Neural progenitor cell (in vitro differentiated cells): Measurements from ENCODE around the gene KPTN. TPM values are rescaled to one million over a fixed set of nuclear protein-coding genes. Genes with fewer than 3 reads are reported as not detected.
A peak's percentile ranks its signal among the peaks of the same experiment; 100 is the strongest.

ENCODE experiments used
- DNase-seq: peaks from one replicate; pipeline ENCODE4 v3.0.0-alpha.2; 2016; ENCODE audit warnings: low spot score
- H2AFZ ChIP-seq: fragments of 200-600 bp; sonication (generic); replicated peaks from 2 replicates; pipeline ENCODE4 v1.6.1; 2016; ENCODE audit warnings: antibody characterized with exemption
- H3F3A ChIP-seq: fragments of 200-600 bp; sonication (generic); 2 replicates; pipeline ENCODE4 v1.6.1; 2016; ENCODE audit warnings: antibody characterized with exemption, low read depth
- H3K27ac ChIP-seq: fragments of 200-600 bp; sonication (generic); 2 replicates; pipeline ENCODE4 v1.5.1; 2016; ENCODE audit warnings: mild to moderate bottlenecking
- H3K27me3 ChIP-seq: fragments of 200-600 bp; sonication (generic); 2 replicates; pipeline ENCODE4 v1.6.1; 2016; ENCODE audit warnings: mild to moderate bottlenecking, moderate library complexity
- H3K36me3 ChIP-seq: fragments of 200-600 bp; sonication (generic); 2 replicates; pipeline ENCODE4 v1.5.1; 2016
- H3K4me1 ChIP-seq: fragments of 200-600 bp; sonication (generic); 2 replicates; pipeline ENCODE4 v1.6.1; 2016; ENCODE audit warnings: mixed run types
- H3K4me2 ChIP-seq: fragments of 200-600 bp; sonication (generic); 2 replicates; pipeline ENCODE4 v1.6.1; 2016
- H3K4me3 ChIP-seq: fragments of 200-600 bp; sonication (generic); 2 replicates; pipeline ENCODE4 v1.5.1; 2016
- H3K79me2 ChIP-seq: fragments of 200-600 bp; sonication (generic); 2 replicates; pipeline ENCODE4 v1.6.1; 2016; ENCODE audit warnings: low read depth
- H3K9ac ChIP-seq: fragments of 200-600 bp; sonication (generic); 2 replicates; pipeline ENCODE4 v1.6.1; 2016
- H3K9me3 ChIP-seq: fragments of 200-600 bp; sonication (generic); 2 replicates; pipeline ENCODE4 v1.5.1; 2016; ENCODE audit warnings: low read depth
- H4K20me1 ChIP-seq: fragments of 200-600 bp; sonication (generic); 2 replicates; pipeline ENCODE4 v1.6.1; 2016; ENCODE audit warnings: low read depth
- H3K27ac Mint-ChIP-seq: 3 replicates; pipeline ENCODE4 v1.8.0; 2021; ENCODE audit warnings: mixed read lengths
- H3K27me3 Mint-ChIP-seq: 2 replicates; pipeline ENCODE4 v1.8.0; 2022; ENCODE audit warnings: low read depth, mild to moderate bottlenecking, inconsistent platforms, moderate library complexity, mixed read lengths; ENCODE audit not compliant: insufficient read depth
- H3K36me3 Mint-ChIP-seq: 3 replicates; pipeline ENCODE4 v1.8.0; 2021; ENCODE audit warnings: mixed read lengths
- H3K4me1 Mint-ChIP-seq: 3 replicates; pipeline ENCODE4 v1.8.0; 2021; ENCODE audit warnings: mixed read lengths
- H3K4me3 Mint-ChIP-seq: 3 replicates; pipeline ENCODE4 v1.8.0; 2021; ENCODE audit warnings: mild to moderate bottlenecking, moderate library complexity, mixed read lengths
- H3K9me3 Mint-ChIP-seq: 3 replicates; pipeline ENCODE4 v1.8.0; 2020; ENCODE audit warnings: mixed read lengths
- CTCF ChIP-seq: fragments of 200-600 bp; sonication (generic); IDR thresholded peaks from 2 replicates; pipeline ENCODE4 v1.5.1; 2017; ENCODE audit warnings: antibody characterized with exemption, mild to moderate bottlenecking
- EZH2 ChIP-seq: fragments of 200-600 bp; sonication (generic); IDR thresholded peaks from 2 replicates; pipeline ENCODE4 v1.6.1; 2017; ENCODE audit warnings: antibody characterized with exemption, mild to moderate bottlenecking, moderate library complexity
- EZH2phosphoT487 ChIP-seq: fragments of 200-600 bp; sonication (generic); IDR thresholded peaks from 2 replicates; pipeline ENCODE4 v1.6.1; 2017; ENCODE audit warnings: antibody characterized with exemption
- total RNA-seq: library from RNA; depleted of rRNA; stranded (reverse); fragments of >200 nt; gene quantifications from 2 replicates; pipeline ENCODE4 v1.2.3, GENCODE V29; 2015; ENCODE audit warnings: low replicate concordance

KPTN gene
- total RNA-seq, 1 donor from 2014 or later, result 18.1 TPM

GRCh38 chr19:47429140-47429793 is 54.8 kb downstream of the KPTN start:
- no peaks in the 10 kb centered on the region for H3K9me3 ChIP-seq
- DNase-seq, result no peak
- Mint-ChIP-seq H3K4me1 (peaks cover 14% of the 10 kb centered on the region), H3K9me3 (no peaks in the 10 kb centered on the region), H3K36me3 (no peaks in the 10 kb centered on the region), H3K4me3 (peak overlapping the region; percentile 57), H3K27me3 (peaks cover 33% of the 10 kb centered on the region), H3K27ac (no peak overlapping the region)
- H3K4me2 ChIP-seq, result peak overlapping the region; percentile 58
- peak overlapping the region; percentile 5 for H3K4me3 ChIP-seq
- H3F3A ChIP-seq, result peaks cover 37% of the 10 kb centered on the region
- H4K20me1 ChIP-seq, result no peaks in the 10 kb centered on the region
- no peak overlapping the region for H2AFZ ChIP-seq
- H3K4me1 ChIP-seq, result peaks cover 14% of the 10 kb centered on the region
- no peaks in the 10 kb centered on the region for H3K79me2 ChIP-seq
- H3K27ac ChIP-seq, result no peak overlapping the region
- peaks cover 30% of the 10 kb centered on the region for H3K27me3 ChIP-seq
- H3K9ac ChIP-seq, result no peak overlapping the region
- H3K36me3 ChIP-seq, result no peaks in the 10 kb centered on the region
- no peak for TF ChIP-seq CTCF
- no peak for TF ChIP-seq EZH2phosphoT487

GRCh38 chr19:47428177-47428894 is 55.7 kb downstream of the KPTN start:
- H3K27ac ChIP-seq, result no peak overlapping the region

GRCh38 chr19:47427241-47428176 is 56.5 kb downstream of the KPTN start:
- H3K4me1 Mint-ChIP-seq, result peaks cover 24% of the 10 kb centered on the region
- H3F3A ChIP-seq, result peaks cover 45% of the 10 kb centered on the region
- H3K9me3 ChIP-seq, result no peaks in the 10 kb centered on the region
- no peak overlapping the region for H3K9ac ChIP-seq
- no peaks in the 10 kb centered on the region for H3K36me3 Mint-ChIP-seq
- no peaks in the 10 kb centered on the region for H3K9me3 Mint-ChIP-seq
- TF ChIP-seq EZH2phosphoT487, result no peak
- TF ChIP-seq EZH2, result no peak
- peak; percentile 81 for TF ChIP-seq CTCF
- H3K4me3 Mint-ChIP-seq, result no peak overlapping the region
- peaks cover 22% of the 10 kb centered on the region for H3K4me1 ChIP-seq
- H3K27me3 Mint-ChIP-seq, result peaks cover 25% of the 10 kb centered on the region
- no peak overlapping the region for H2AFZ ChIP-seq
- H3K27me3 ChIP-seq, result peaks cover 42% of the 10 kb centered on the region
- peak; percentile 87 for DNase-seq
- peak overlapping the region; percentile 42 for H3K4me3 ChIP-seq
- no peaks in the 10 kb centered on the region for H4K20me1 ChIP-seq
- no peaks in the 10 kb centered on the region for H3K79me2 ChIP-seq
- H3K4me2 ChIP-seq, result peak overlapping the region; percentile 84
- peak overlapping the region; percentile 60 for H3K27ac ChIP-seq
- H3K36me3 ChIP-seq, result no peaks in the 10 kb centered on the region
- H3K27ac Mint-ChIP-seq, result peak overlapping the region; percentile 25

More at GRCh38 chr19:47428177-47428894, 55.7 kb downstream of the KPTN start:
- peaks cover 38% of the 10 kb centered on the region for H3F3A ChIP-seq
- TF ChIP-seq CTCF (no peak), EZH2 (no peak), EZH2phosphoT487 (no peak)
- H3K9me3 Mint-ChIP-seq, result no peaks in the 10 kb centered on the region
- peak; percentile 100 for DNase-seq
- H2AFZ ChIP-seq, result no peak overlapping the region
- H3K79me2 ChIP-seq, result no peaks in the 10 kb centered on the region
- H3K4me1 Mint-ChIP-seq, result peaks cover 16% of the 10 kb centered on the region
- H3K36me3 Mint-ChIP-seq, result no peaks in the 10 kb centered on the region
- H3K4me3 Mint-ChIP-seq, result no peak overlapping the region
- peaks cover 14% of the 10 kb centered on the region for H3K4me1 ChIP-seq
- H3K4me2 ChIP-seq, result peak overlapping the region; percentile 84
- H3K4me3 ChIP-seq, result peak overlapping the region; percentile 42
- H3K9ac ChIP-seq, result no peak overlapping the region
- H3K27ac Mint-ChIP-seq, result no peak overlapping the region
- H4K20me1 ChIP-seq, result no peaks in the 10 kb centered on the region
- H3K36me3 ChIP-seq, result no peaks in the 10 kb centered on the region
- peaks cover 28% of the 10 kb centered on the region for H3K27me3 Mint-ChIP-seq
- H3K27me3 ChIP-seq, result peaks cover 34% of the 10 kb centered on the region
- no peaks in the 10 kb centered on the region for H3K9me3 ChIP-seq

Other genes starting within 250 kb of the KPTN start
- 3.4 and 16.0 TPM in 2 replicates for gene CCDC9, start 227.7 kb downstream of the KPTN start, total RNA-seq
- 3.7 TPM in 1 of 2 replicates, not detected in the other for gene INAFM1, start 209.3 kb downstream of the KPTN start, total RNA-seq
- 0.06 TPM in 1 of 2 replicates, not detected in the other for gene C5AR1, start 174.4 kb downstream of the KPTN start, total RNA-seq
- gene C5AR2, start 152.0 kb downstream of the KPTN start, total RNA-seq, result not detected in 2 replicates
- 12.3 and 29.5 TPM in 2 replicates for gene DHX34, start 134.9 kb downstream of the KPTN start, total RNA-seq
- gene MEIS3, start 64.7 kb downstream of the KPTN start, total RNA-seq, result 32.2 and 70.5 TPM in 2 replicates
- gene SLC8A2, start 12.3 kb downstream of the KPTN start, total RNA-seq, result 14.5 and 17.6 TPM in 2 replicates
- gene NAPA, start 30.8 kb upstream of the KPTN start, total RNA-seq, result 30.2 and 44.9 TPM in 2 replicates
- gene ZNF541, start 88.9 kb upstream of the KPTN start, total RNA-seq, result not detected in 2 replicates
- gene BICRA, start 124.9 kb upstream of the KPTN start, total RNA-seq, result 6.4 and 15.6 TPM in 2 replicates
- gene EHD2, start 229.2 kb upstream of the KPTN start, total RNA-seq, result 1.5 and 3.9 TPM in 2 replicates